RWPE2 (cell line): ENCODE data around the gene LHX5.

ENCODE experiments used
- ATAC-seq: fragments of 200-7000 bp; cut with Tn5 transposase; 3 replicates; pipeline ENCODE4 v1.9.1; 2021; ENCODE audit warnings: low read depth
- DNase-seq: peaks from one replicate; pipeline ENCODE4 v3.0.0-alpha.2; 2020; ENCODE audit warnings: low spot score
- H3K27ac ChIP-seq: fragments of 450-650 bp; 2 replicates; pipeline ENCODE4 v1.5.1; 2017; ENCODE audit warnings: mild to moderate bottlenecking; ENCODE audit not compliant: poor library complexity, severe bottlenecking
- H3K27me3 ChIP-seq: fragments of 250-450 bp; sonication (Bioruptor Pico); 2 replicates; pipeline ENCODE4 v1.5.1; 2021; ENCODE audit warnings: mild to moderate bottlenecking, moderate library complexity; ENCODE audit not compliant: insufficient read depth, poor library complexity, severe bottlenecking
- H3K36me3 ChIP-seq: fragments of 250-450 bp; sonication (Bioruptor Pico); 2 replicates; pipeline ENCODE4 v1.5.1; 2020; ENCODE audit warnings: low read depth, mild to moderate bottlenecking, moderate library complexity
- H3K4me1 ChIP-seq: fragments of 250-450 bp; sonication (Bioruptor Pico); 2 replicates; pipeline ENCODE4 v1.5.1; 2021; ENCODE audit warnings: mild to moderate bottlenecking, moderate library complexity; ENCODE audit not compliant: insufficient read depth, poor library complexity, severe bottlenecking
- H3K4me3 ChIP-seq: fragments of 250-450 bp; sonication (Bioruptor Pico); 2 replicates; pipeline ENCODE4 v1.5.1; 2021; ENCODE audit warnings: mild to moderate bottlenecking, moderate library complexity; ENCODE audit not compliant: severe bottlenecking
- H3K9me3 ChIP-seq: fragments of 250-450 bp; sonication (Bioruptor Pico); 2 replicates; pipeline ENCODE4 v1.5.1; 2021; ENCODE audit warnings: mild to moderate bottlenecking, moderate library complexity; ENCODE audit not compliant: severe bottlenecking
- CTCF ChIP-seq: fragments of 450-650 bp; IDR thresholded peaks from one replicate; pipeline ENCODE4 v1.5.1; 2017; ENCODE audit warnings: mild to moderate bottlenecking, moderate library complexity; ENCODE audit not compliant: poor library complexity, severe bottlenecking

LHX5 gene

GRCh38 chr12:113420996-113421595 lies 50.6 kb downstream of the LHX5 start:
- H3K27me3 ChIP-seq = no peaks in the 10 kb centered on the region
- no peaks in the 10 kb centered on the region for H3K36me3 ChIP-seq
- no peak overlapping the region for H3K27ac ChIP-seq
- no peaks in the 10 kb centered on the region for H3K9me3 ChIP-seq
- H3K4me1 ChIP-seq = no peaks in the 10 kb centered on the region
- DNase-seq = no peak
- no peak for TF ChIP-seq CTCF
- H3K4me3 ChIP-seq = no peak overlapping the region
- no peak for ATAC-seq

- H3K4me3 ChIP-seq = no peak overlapping the region
- H3K9me3 ChIP-seq = no peaks in the 10 kb centered on the region
- no peaks in the 10 kb centered on the region for H3K27me3 ChIP-seq
- no peak for TF ChIP-seq CTCF
- H3K36me3 ChIP-seq = no peaks in the 10 kb centered on the region
- H3K27ac ChIP-seq = no peak overlapping the region
- no peak for ATAC-seq
- no peaks in the 10 kb centered on the region for H3K4me1 ChIP-seq
- DNase-seq = no peak
Observed at GRCh38 chr12:113418213-113418879, 53.3 kb downstream of the LHX5 start.

GRCh38 chr12:113416091-113416754 lies 55.4 kb downstream of the LHX5 start:
- peak; percentile 36; the same call in 1 of the 3 replicates for ATAC-seq
- DNase-seq = no peak
- Histone ChIP-seq H3K9me3 (no peaks in the 10 kb centered on the region), H3K4me1 (no peaks in the 10 kb centered on the region), H3K36me3 (no peaks in the 10 kb centered on the region), H3K27ac (no peak overlapping the region), H3K4me3 (no peak overlapping the region), H3K27me3 (no peaks in the 10 kb centered on the region)
- no peak for TF ChIP-seq CTCF

- no peak for TF ChIP-seq CTCF
- H3K9me3 ChIP-seq = no peaks in the 10 kb centered on the region
- H3K27me3 ChIP-seq = no peaks in the 10 kb centered on the region
- no peak for ATAC-seq
- no peaks in the 10 kb centered on the region for H3K36me3 ChIP-seq
- no peak overlapping the region for H3K4me3 ChIP-seq
- no peak overlapping the region for H3K27ac ChIP-seq
- DNase-seq = no peak
- H3K4me1 ChIP-seq = no peaks in the 10 kb centered on the region
Observed at GRCh38 chr12:113414519-113415038, 57.1 kb downstream of the LHX5 start.

- Histone ChIP-seq H3K4me1 (no peaks in the 10 kb centered on the region), H3K27me3 (no peaks in the 10 kb centered on the region), H3K9me3 (no peaks in the 10 kb centered on the region), H3K36me3 (no peaks in the 10 kb centered on the region), H3K27ac (no peak overlapping the region), H3K4me3 (no peak overlapping the region)
- no peak for TF ChIP-seq CTCF
- DNase-seq (no peak), ATAC-seq (no peak)
Observed at GRCh38 chr12:113413488-113413939, 58.2 kb downstream of the LHX5 start.
